ENCODE data around the gene CELSR1. TPM values are rescaled to one million over a fixed set of nuclear protein-coding genes. Genes with fewer than 3 reads are reported as not detected.

The CELSR1 gene
- total and polyA plus RNA-seq, 2 of the 13 experiments (the other 11 are each of a cell fraction or from before 2014, with no cell fraction given), result 0.78 to 1.8 TPM

GRCh38 chr22:46359362-46359761, 178.1 kb downstream of the CELSR1 start:
- ATAC-seq (no peak), FAIRE-seq (no peak), DNase-seq (ENCODE audit: low spot score) (no peak)
- TF ChIP-seq AGO2 (optimal IDR thresholded peaks at IDR 0.05; ENCODE audit: low read depth, low read length) (peak; percentile 54), MBD4 (IDR thresholded peaks at IDR 0.05; ENCODE audit: borderline replicate concordance, low read length) (no peak)
- BruUV-seq (replicated peaks), result no TSS peak
- no peak overlapping the region for H3K9ac ChIP-seq (ENCODE audit: insufficient read depth, low read depth, low read length)
- no peaks in the 10 kb centered on the region for H3K27me3 ChIP-seq (ENCODE audit: control insufficient read depth in 1 of 2, insufficient read depth in 2 of 2, low read length in 2 of 2)
- H3K27ac ChIP-seq (ENCODE audit: extremely low read length, insufficient read depth, low read length), result no peak overlapping the region
- intact Hi-C loops (cut with micrococcal nuclease; ENCODE audit: unreplicated experiment), result loop anchor here (5.0 kb wide), 1 partner anchor 188 kb away; no protein-coding TSS in a partner anchor
- H3K9me3 ChIP-seq (ENCODE audit: low read length), result no peaks in the 10 kb centered on the region
- no peaks in the 10 kb centered on the region for H3K79me2 ChIP-seq (ENCODE audit: insufficient read depth, low read length)
- H3K4me3 ChIP-seq (replicated peaks in 1 of 3; ENCODE audit: insufficient read depth in 1 of 3, low read depth in 2 of 3, low read length in 3 of 3), result no peak overlapping the region
- CTCF ChIA-PET (ENCODE audit: low intra/inter-chr PET ratio, low total read pairs), result no interaction called here
- 100% methylated on average over 7 of the region's 14 CpGs for WGBS (ENCODE audit: low lambda C conversion rate)
- no peak overlapping the region for H2AFZ ChIP-seq (ENCODE audit: low read length)
- in situ Hi-C loops (cut with HindIII; ENCODE audit: extremely low pct_ligation_motif_present, low pct_unique_long_range_greater_than_20kb), result loop anchor here (5.0 kb wide), 1 partner anchor 33 kb away; no protein-coding TSS in a partner anchor
- H3K4me2 ChIP-seq (ENCODE audit: low read depth, low read length), result no peak overlapping the region
- H3K4me1 ChIP-seq (ENCODE audit: insufficient read depth, low read length), result peaks cover 23% of the 10 kb centered on the region
- no peaks in the 10 kb centered on the region for H4K20me1 ChIP-seq (ENCODE audit: insufficient read depth, low read length)
- peaks cover 5 to 23% of the 10 kb centered on the region in 2 experiments; a peak in 3 of 5 replicates for H3K36me3 ChIP-seq (replicated peaks in 1 of 2; ENCODE audit: control insufficient read depth in 1 of 2, insufficient read depth in 2 of 2, low read length in 2 of 2)
- POLR2A ChIA-PET, result no interaction called here

- DNase-seq (ENCODE audit: low spot score) (no peak), ATAC-seq (no peak), FAIRE-seq (no peak)
- Histone ChIP-seq H3K9ac (ENCODE audit: insufficient read depth, low read depth, low read length) (no peak overlapping the region), H4K20me1 (ENCODE audit: insufficient read depth, low read length) (no peaks in the 10 kb centered on the region), H3K4me1 (ENCODE audit: insufficient read depth, low read length) (peaks cover 23% of the 10 kb centered on the region), H3K4me3 (replicated peaks in 1 of 3; ENCODE audit: insufficient read depth in 1 of 3, low read depth in 2 of 3, low read length in 3 of 3) (no peak overlapping the region), H3K9me3 (ENCODE audit: low read length) (no peaks in the 10 kb centered on the region), H3K4me2 (ENCODE audit: low read depth, low read length) (no peak overlapping the region), H3K27me3 (ENCODE audit: control insufficient read depth in 1 of 2, insufficient read depth in 2 of 2, low read length in 2 of 2) (no peaks in the 10 kb centered on the region), H2AFZ (ENCODE audit: low read length) (no peak overlapping the region), H3K79me2 (ENCODE audit: insufficient read depth, low read length) (no peaks in the 10 kb centered on the region), H3K36me3 (replicated peaks in 1 of 2; ENCODE audit: control insufficient read depth in 1 of 2, insufficient read depth in 2 of 2, low read length in 2 of 2) (peaks cover 7 to 29% of the 10 kb centered on the region in 2 experiments; a peak in 3 of 5 replicates), H3K27ac (ENCODE audit: extremely low read length, insufficient read depth, low read length) (no peak overlapping the region)
- in situ Hi-C loops (cut with HindIII; ENCODE audit: extremely low pct_ligation_motif_present, low pct_unique_long_range_greater_than_20kb), result loop anchor here (5.0 kb wide), 1 partner anchor 34 kb away; no protein-coding TSS in a partner anchor
- no TSS peak for BruUV-seq (replicated peaks)
- intact Hi-C loops (cut with micrococcal nuclease; ENCODE audit: unreplicated experiment), result loop anchor here (5.0 kb wide), 1 partner anchor 189 kb away; no protein-coding TSS in a partner anchor
- TF ChIP-seq POLR2G (IDR thresholded peaks at IDR 0.05; ENCODE audit: low read depth, low read length) (peak; percentile 26; the same call in 1 of the 2 replicates), ZNF639 (CRISPR knock-in tag; conservative IDR thresholded peaks at IDR 0.05) (no peak), SUZ12 (IDR thresholded peaks at IDR 0.05; ENCODE audit: low read depth, low read length) (no peak)
- ChIA-PET POLR2A (no interaction called here), CTCF (ENCODE audit: low intra/inter-chr PET ratio, low total read pairs) (no interaction called here)
- 98% methylated on average over 6 of the region's 6 CpGs for WGBS (ENCODE audit: low lambda C conversion rate)
These were observed 178.7 kb downstream of the CELSR1 start for GRCh38 chr22:46358766-46359165.
